ENCODE data around the gene ANGEL1. TPM values are rescaled to one million over a fixed set of nuclear protein-coding genes. Genes with fewer than 3 reads are reported as not detected.

ANGEL1 gene
- total RNA-seq, 1 experiment from 2014 or later: 19.1 TPM

DNA sequence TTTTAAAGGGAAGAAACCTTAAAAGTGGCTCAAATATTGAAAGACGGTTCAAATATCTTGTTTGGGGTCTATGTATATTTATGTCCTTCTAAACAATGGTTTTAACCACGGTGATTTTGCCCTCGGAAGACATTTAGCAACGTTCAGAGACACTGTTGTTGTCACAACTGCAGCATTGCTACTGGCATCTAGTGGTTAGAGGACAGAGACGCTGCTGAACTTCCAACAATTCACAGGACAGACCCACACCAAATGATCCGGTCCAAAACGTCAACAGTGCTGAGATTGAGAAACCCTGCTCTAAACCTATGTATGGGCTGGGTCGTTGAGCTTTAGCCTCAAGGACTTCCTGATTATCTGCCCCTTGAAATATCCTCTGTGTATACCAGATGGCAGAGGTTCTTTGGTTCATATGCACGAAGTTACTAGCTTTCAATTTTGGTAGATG, 1.7 kb downstream of the ANGEL1 start:
- POLR2A ChIA-PET: no interaction called here
- peaks cover 4% of the 10 kb centered on the region for H3K36me3 ChIP-seq (ENCODE audit: control insufficient read depth, insufficient read depth, low read length)
- CTCF ChIA-PET: interaction anchor here (0.6 to 1.2 kb wide), 3 partner anchors 101 to 1652 kb away, joined by 3 read pairs; no protein-coding TSS in a partner anchor
- H3K9me3 ChIP-seq (ENCODE audit: control insufficient read depth, insufficient read depth, low read depth, low read length): no peaks in the 10 kb centered on the region
- H3K4me3 ChIP-seq (ENCODE audit: low read depth in 2 of 2, low read length in 2 of 2): peak overlapping the region; percentile 69 to 72
- peaks cover 8% of the 10 kb centered on the region; the same call in 1 of the 2 replicates for H3K4me1 ChIP-seq (ENCODE audit: control insufficient read depth, insufficient read depth, low read length)
- TF ChIP-seq, protein P1, sequence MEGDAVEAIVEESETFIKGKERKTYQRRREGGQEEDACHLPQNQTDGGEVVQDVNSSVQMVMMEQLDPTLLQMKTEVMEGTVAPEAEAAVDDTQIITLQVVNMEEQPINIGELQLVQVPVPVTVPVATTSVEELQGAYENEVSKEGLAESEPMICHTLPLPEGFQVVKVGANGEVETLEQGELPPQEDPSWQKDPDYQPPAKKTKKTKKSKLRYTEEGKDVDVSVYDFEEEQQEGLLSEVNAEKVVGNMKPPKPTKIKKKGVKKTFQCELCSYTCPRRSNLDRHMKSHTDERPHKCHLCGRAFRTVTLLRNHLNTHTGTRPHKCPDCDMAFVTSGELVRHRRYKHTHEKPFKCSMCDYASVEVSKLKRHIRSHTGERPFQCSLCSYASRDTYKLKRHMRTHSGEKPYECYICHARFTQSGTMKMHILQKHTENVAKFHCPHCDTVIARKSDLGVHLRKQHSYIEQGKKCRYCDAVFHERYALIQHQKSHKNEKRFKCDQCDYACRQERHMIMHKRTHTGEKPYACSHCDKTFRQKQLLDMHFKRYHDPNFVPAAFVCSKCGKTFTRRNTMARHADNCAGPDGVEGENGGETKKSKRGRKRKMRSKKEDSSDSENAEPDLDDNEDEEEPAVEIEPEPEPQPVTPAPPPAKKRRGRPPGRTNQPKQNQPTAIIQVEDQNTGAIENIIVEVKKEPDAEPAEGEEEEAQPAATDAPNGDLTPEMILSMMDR (IDR thresholded peaks at IDR 0.05): peak; percentile 73
- TF ChIP-seq, protein P2, sequence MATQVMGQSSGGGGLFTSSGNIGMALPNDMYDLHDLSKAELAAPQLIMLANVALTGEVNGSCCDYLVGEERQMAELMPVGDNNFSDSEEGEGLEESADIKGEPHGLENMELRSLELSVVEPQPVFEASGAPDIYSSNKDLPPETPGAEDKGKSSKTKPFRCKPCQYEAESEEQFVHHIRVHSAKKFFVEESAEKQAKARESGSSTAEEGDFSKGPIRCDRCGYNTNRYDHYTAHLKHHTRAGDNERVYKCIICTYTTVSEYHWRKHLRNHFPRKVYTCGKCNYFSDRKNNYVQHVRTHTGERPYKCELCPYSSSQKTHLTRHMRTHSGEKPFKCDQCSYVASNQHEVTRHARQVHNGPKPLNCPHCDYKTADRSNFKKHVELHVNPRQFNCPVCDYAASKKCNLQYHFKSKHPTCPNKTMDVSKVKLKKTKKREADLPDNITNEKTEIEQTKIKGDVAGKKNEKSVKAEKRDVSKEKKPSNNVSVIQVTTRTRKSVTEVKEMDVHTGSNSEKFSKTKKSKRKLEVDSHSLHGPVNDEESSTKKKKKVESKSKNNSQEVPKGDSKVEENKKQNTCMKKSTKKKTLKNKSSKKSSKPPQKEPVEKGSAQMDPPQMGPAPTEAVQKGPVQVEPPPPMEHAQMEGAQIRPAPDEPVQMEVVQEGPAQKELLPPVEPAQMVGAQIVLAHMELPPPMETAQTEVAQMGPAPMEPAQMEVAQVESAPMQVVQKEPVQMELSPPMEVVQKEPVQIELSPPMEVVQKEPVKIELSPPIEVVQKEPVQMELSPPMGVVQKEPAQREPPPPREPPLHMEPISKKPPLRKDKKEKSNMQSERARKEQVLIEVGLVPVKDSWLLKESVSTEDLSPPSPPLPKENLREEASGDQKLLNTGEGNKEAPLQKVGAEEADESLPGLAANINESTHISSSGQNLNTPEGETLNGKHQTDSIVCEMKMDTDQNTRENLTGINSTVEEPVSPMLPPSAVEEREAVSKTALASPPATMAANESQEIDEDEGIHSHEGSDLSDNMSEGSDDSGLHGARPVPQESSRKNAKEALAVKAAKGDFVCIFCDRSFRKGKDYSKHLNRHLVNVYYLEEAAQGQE (IDR thresholded peaks at IDR 0.05; ENCODE audit: insufficient read depth in 1 of 2, low read depth in 2 of 2, low read length in 1 of 2): no peak
- ATAC-seq (peak; percentile 60), DNase-seq (ENCODE audit: low read depth, low spot score) (no peak)
- intact Hi-C loops (cut with micrococcal nuclease; ENCODE audit: unreplicated experiment) (no loop called here), in situ Hi-C loops (cut with HindIII; ENCODE audit: low pct_unique_long_range_greater_than_20kb, low sequenced_read_pairs) (no loop called here)
- TSS peak; percentile 69 for BruUV-seq (replicated peaks)
- no peak overlapping the region for H3K27ac ChIP-seq (ENCODE audit: low read length)
- no peaks in the 10 kb centered on the region for H3K27me3 ChIP-seq (ENCODE audit: control insufficient read depth, insufficient read depth, low read length)

DNA sequence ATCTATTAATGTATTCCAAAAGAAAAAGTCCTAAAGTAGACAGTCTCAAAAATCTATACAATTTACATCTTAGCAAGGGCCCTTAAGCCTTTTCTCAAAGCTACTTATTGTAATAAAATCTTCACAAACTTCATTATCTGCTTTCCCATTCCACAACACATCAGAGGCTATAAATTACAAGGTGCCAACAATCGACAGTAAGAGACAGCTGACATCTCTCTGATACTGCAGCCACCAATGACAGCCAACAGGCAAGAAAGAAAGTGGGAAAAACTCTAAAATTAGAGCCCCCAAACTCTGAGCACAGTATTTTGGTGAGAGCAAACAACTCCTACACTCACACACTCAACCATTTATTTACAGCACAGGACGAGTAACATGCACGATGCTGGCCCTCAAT, 2.2 kb downstream of the ANGEL1 start:
- in situ Hi-C loops (cut with HindIII; ENCODE audit: low pct_unique_long_range_greater_than_20kb, low sequenced_read_pairs) (no loop called here), intact Hi-C loops (cut with micrococcal nuclease; ENCODE audit: unreplicated experiment) (no loop called here)
- Histone ChIP-seq H3K9me3 (ENCODE audit: control insufficient read depth, insufficient read depth, low read depth, low read length) (no peaks in the 10 kb centered on the region), H3K4me1 (ENCODE audit: control insufficient read depth, insufficient read depth, low read length) (peaks cover 8% of the 10 kb centered on the region; the same call in 1 of the 2 replicates), H3K4me3 (ENCODE audit: low read depth in 2 of 2, low read length in 2 of 2) (peak overlapping the region in 1 of 2 experiments; percentile 69; a peak in 1 of 4 replicates), H3K36me3 (ENCODE audit: control insufficient read depth, insufficient read depth, low read length) (peaks cover 6% of the 10 kb centered on the region), H3K27ac (ENCODE audit: low read length) (no peak overlapping the region), H3K27me3 (ENCODE audit: control insufficient read depth, insufficient read depth, low read length) (no peaks in the 10 kb centered on the region)
- TF ChIP-seq, protein P2 (IDR thresholded peaks at IDR 0.05; ENCODE audit: insufficient read depth in 1 of 2, low read depth in 2 of 2, low read length in 1 of 2): no peak
- DNase-seq (ENCODE audit: low read depth, low spot score) (no peak), ATAC-seq (no peak)
- no TSS peak for BruUV-seq (replicated peaks)
- ChIA-PET POLR2A (no interaction called here), CTCF (interaction anchor here (0.7 to 1.2 kb wide), 2 partner anchors 100 to 1651 kb away, joined by 3 read pairs; no protein-coding TSS in a partner anchor)

Measured in Panc1 (cell line).